Measurements from ENCODE around the gene NCOA5. TPM values are rescaled to one million over a fixed set of nuclear protein-coding genes. Genes with fewer than 3 reads are reported as not detected.
"Not testable (repeated sequence)": the region's sequence is repeated elsewhere in the genome, so short reads cannot be mapped to it uniquely, and the experiment has no call there.

The NCOA5 gene
- polyA plus RNA-seq, 1 experiment = 27.0 TPM

DNA sequence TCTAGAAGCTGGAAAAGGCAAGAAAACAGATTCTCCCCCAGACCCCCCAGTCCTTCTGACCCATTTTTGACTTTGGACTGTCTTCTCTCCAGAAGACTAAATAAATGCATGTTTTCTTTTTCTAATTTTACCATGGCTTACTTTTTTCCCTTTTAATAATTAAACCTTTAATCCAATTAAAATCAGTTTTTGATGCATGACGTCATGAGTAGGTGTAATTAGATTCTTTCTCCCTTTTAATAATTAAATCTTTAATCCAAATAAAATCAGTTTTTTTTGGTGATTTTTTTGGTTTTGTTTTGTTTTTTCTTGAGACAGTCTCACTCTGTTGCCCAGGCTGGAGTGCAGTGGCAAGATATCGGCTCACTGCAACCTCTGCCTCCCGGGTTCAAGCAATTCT is 13.2 kb upstream of the NCOA5 start:
- TF ChIP-seq, protein P1, sequence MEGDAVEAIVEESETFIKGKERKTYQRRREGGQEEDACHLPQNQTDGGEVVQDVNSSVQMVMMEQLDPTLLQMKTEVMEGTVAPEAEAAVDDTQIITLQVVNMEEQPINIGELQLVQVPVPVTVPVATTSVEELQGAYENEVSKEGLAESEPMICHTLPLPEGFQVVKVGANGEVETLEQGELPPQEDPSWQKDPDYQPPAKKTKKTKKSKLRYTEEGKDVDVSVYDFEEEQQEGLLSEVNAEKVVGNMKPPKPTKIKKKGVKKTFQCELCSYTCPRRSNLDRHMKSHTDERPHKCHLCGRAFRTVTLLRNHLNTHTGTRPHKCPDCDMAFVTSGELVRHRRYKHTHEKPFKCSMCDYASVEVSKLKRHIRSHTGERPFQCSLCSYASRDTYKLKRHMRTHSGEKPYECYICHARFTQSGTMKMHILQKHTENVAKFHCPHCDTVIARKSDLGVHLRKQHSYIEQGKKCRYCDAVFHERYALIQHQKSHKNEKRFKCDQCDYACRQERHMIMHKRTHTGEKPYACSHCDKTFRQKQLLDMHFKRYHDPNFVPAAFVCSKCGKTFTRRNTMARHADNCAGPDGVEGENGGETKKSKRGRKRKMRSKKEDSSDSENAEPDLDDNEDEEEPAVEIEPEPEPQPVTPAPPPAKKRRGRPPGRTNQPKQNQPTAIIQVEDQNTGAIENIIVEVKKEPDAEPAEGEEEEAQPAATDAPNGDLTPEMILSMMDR (IDR thresholded peaks at IDR 0.05; ENCODE audit: low read depth, low read length) = no peak
- POLR2A ChIA-PET = no interaction called here
- DNase-seq (ENCODE audit: low read depth, low spot score) = no peak
- CTCF ChIA-PET = interaction anchor here (0.9 to 1.0 kb wide), 2 partner anchors 22 to 88 kb away, joined by 3 read pairs; no protein-coding TSS in a partner anchor
- no peak overlapping the region for H3K4me3 ChIP-seq (ENCODE audit: low read depth, low read length)
- peaks cover 26% of the 10 kb centered on the region for H3K27me3 ChIP-seq (ENCODE audit: control insufficient read depth, insufficient read depth, low read length)
- no peak overlapping the region for H3K27ac ChIP-seq (ENCODE audit: low read depth, low read length)
- no peaks in the 10 kb centered on the region; the same call in 1 of the 2 replicates for H3K9me3 ChIP-seq (ENCODE audit: control insufficient read depth, insufficient read depth, low read length)

DNA sequence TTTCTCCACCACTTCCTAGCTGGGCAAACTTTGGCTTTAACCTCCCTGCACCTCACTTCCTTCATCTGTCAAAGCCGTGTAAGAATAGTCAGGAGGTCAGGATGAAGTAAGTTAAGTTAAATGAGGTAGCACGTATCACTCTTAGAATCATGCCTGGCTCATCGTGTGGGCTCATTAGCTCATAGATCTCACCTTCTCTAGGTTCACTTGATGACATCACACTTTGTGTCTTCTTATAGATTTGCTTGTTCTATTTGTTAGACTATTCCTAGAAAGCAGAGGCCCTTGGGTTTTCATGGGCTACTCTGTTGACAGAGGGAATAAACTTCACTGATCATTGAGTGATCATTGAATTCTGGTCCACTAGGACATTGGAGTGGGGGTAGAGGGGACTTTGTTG is 12.2 kb upstream of the NCOA5 start:
- H3K4me3 ChIP-seq (ENCODE audit: low read depth, low read length) = no peak overlapping the region
- no peak overlapping the region for H3K27ac ChIP-seq (ENCODE audit: low read depth, low read length)
- DNase-seq (ENCODE audit: low read depth, low spot score) = no peak
- POLR2A ChIA-PET = no interaction called here
- TF ChIP-seq, protein P1 (IDR thresholded peaks at IDR 0.05; ENCODE audit: low read depth, low read length) = no peak
- H3K9me3 ChIP-seq (ENCODE audit: control insufficient read depth, insufficient read depth, low read length) = no peaks in the 10 kb centered on the region; the same call in 1 of the 2 replicates
- peaks cover 26% of the 10 kb centered on the region for H3K27me3 ChIP-seq (ENCODE audit: control insufficient read depth, insufficient read depth, low read length)
- CTCF ChIA-PET = no interaction called here

DNA sequence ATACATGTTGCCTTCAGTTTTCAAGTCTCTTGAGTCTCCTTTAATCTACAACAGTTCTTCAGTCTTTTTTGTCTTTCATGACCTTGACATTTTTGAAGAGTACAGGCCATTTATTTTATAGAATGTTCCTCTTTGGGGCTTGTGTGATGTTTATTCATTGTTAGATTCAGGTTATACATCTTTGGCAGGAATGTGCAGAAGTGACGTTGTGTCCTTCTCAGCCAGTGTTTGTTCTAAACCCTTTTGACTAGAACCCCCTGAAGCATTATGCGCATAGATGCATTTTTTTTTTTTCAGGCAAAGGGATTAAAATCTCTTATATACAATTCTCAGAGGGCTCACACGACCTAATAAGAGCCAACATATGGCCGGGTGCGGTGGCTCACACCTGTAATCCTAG is 11.2 kb upstream of the NCOA5 start:
- CTCF ChIA-PET = no interaction called here

DNA sequence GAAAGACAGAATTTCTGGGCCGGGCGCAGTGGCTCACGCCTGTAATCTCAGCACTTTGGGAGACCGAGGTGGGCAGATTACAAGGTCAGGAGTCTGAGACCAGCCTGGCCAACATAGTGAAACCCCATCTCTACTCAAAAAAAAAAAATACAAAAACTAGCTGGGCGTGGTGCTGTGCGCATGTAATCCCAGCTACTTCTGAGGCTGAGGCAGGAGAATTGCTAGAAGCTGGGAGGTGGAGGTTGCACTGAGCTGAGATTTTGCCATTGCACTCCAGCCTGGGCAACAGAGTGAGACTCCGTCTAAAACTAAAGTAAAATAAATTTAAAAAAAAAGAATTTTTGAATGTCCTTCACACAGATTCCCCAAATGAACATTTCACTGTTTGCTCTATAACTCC is 10.7 kb upstream of the NCOA5 start:
- CTCF ChIA-PET; DNase-seq (ENCODE audit: low read depth, low spot score); H3K27ac ChIP-seq (ENCODE audit: low read depth, low read length); H3K9me3 ChIP-seq (ENCODE audit: control insufficient read depth, insufficient read depth, low read length); POLR2A ChIA-PET; H3K4me3 ChIP-seq (ENCODE audit: low read depth, low read length): not testable (repeated sequence)
- H3K27me3 ChIP-seq (ENCODE audit: control insufficient read depth, insufficient read depth, low read length) = peaks cover 25% of the 10 kb centered on the region

More for the DNA sequence above, 11.2 kb upstream of the NCOA5 start:
- TF ChIP-seq, protein P1 (IDR thresholded peaks at IDR 0.05; ENCODE audit: low read depth, low read length) = no peak
- H3K9me3 ChIP-seq (ENCODE audit: control insufficient read depth, insufficient read depth, low read length) = no peaks in the 10 kb centered on the region; the same call in 1 of the 2 replicates
- peaks cover 25% of the 10 kb centered on the region for H3K27me3 ChIP-seq (ENCODE audit: control insufficient read depth, insufficient read depth, low read length)
- DNase-seq (ENCODE audit: low read depth, low spot score) = no peak
- no peak overlapping the region for H3K27ac ChIP-seq (ENCODE audit: low read depth, low read length)
- no peak overlapping the region for H3K4me3 ChIP-seq (ENCODE audit: low read depth, low read length)
- POLR2A ChIA-PET = no interaction called here

DNA sequence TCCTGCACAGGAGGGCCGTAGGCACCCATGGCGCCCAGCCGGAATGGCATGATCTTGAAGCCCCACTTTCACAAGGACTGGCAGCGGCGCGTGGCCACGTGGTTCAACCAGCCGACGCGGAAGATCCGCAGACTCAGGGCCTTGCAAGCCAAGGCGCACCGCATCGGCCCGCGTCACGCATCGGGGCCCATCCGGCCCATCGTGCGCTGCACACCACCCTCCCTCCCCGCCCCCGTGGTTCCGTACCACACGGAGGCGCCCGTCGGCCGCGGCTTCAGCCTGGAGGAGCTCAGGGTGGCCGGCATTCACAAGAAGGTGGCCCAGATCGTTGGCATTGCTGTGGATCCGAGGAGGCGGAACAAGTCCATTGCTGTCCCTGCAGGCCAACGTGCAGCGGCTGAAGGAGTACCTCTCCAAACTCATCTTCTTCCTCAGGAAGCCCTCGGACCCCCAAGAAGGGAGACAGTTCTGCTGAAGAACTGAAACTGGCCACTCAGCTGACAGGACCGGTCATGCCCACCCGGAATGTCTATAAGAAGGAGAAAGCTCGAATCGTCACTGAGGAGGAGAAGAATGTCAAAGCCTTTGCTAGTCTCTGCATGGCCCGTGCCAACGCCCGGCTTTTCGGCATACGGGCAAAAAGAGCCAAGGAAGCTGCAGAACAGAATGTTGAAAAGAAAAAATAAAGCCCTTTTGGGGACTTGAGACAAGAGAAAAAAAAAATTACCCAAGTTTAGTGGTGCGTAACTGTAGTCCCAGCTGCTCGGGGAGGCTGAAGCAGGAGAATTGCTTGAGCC is 9.9 kb upstream of the NCOA5 start:
- TF ChIP-seq, protein P1 (IDR thresholded peaks at IDR 0.05; ENCODE audit: low read depth, low read length) = no peak
- POLR2A ChIA-PET = no interaction called here
- Histone ChIP-seq H3K27ac (ENCODE audit: low read depth, low read length) (no peak overlapping the region), H3K9me3 (ENCODE audit: control insufficient read depth, insufficient read depth, low read length) (no peaks in the 10 kb centered on the region; the same call in 1 of the 2 replicates), H3K4me3 (ENCODE audit: low read depth, low read length) (no peak overlapping the region), H3K27me3 (ENCODE audit: control insufficient read depth, insufficient read depth, low read length) (peaks cover 21% of the 10 kb centered on the region)
- CTCF ChIA-PET = no interaction called here
- no peak for DNase-seq (ENCODE audit: low read depth, low spot score)
